ENCODE measurements around the gene GNAI1.

GNAI1 gene

GRCh38 chr7:80095545-80095944 is 39.1 kb upstream of the GNAI1 start:
- no peak overlapping the region for H3K4me3 ChIP-seq (ENCODE audit: low read length)
- DNase-seq (ENCODE audit: low read depth) = no peak
- TF ChIP-seq CTCF (conservative IDR thresholded peaks at IDR 0.05; ENCODE audit: low read depth, low read length) = peak; percentile 45

GRCh38 chr7:80097756-80098155 is 36.9 kb upstream of the GNAI1 start:
- TF ChIP-seq CTCF (conservative IDR thresholded peaks at IDR 0.05; ENCODE audit: low read depth, low read length) = no peak
- H3K4me3 ChIP-seq (ENCODE audit: low read length) = no peak overlapping the region
- DNase-seq (ENCODE audit: low read depth) = no peak

GRCh38 chr7:80098795-80099194 is 35.8 kb upstream of the GNAI1 start:
- no peak for DNase-seq (ENCODE audit: low read depth)
- TF ChIP-seq CTCF (conservative IDR thresholded peaks at IDR 0.05; ENCODE audit: low read depth, low read length) = peak; percentile 37

GRCh38 chr7:80100254-80100653 is 34.4 kb upstream of the GNAI1 start:
- no peak for DNase-seq (ENCODE audit: low read depth)
- no peak for TF ChIP-seq CTCF (conservative IDR thresholded peaks at IDR 0.05; ENCODE audit: low read depth, low read length)
- H3K4me3 ChIP-seq (ENCODE audit: low read length) = no peak overlapping the region

More at GRCh38 chr7:80098795-80099194, 35.8 kb upstream of the GNAI1 start:
- no peak overlapping the region for H3K4me3 ChIP-seq (ENCODE audit: low read length)

GRCh38 chr7:80105701-80106408 is 28.8 kb upstream of the GNAI1 start:
- no peak overlapping the region for H3K4me3 ChIP-seq (ENCODE audit: low read length)
- DNase-seq (ENCODE audit: low read depth) = no peak

GRCh38 chr7:80106498-80107113 is 28.0 kb upstream of the GNAI1 start:
- DNase-seq (ENCODE audit: low read depth) = no peak
- TF ChIP-seq CTCF (conservative IDR thresholded peaks at IDR 0.05; ENCODE audit: low read depth, low read length) = no peak

More at GRCh38 chr7:80105701-80106408, 28.8 kb upstream of the GNAI1 start:
- no peak for TF ChIP-seq CTCF (conservative IDR thresholded peaks at IDR 0.05; ENCODE audit: low read depth, low read length)

GRCh38 chr7:80107278-80107677 is 27.4 kb upstream of the GNAI1 start:
- no peak for DNase-seq (ENCODE audit: low read depth)
- no peak for TF ChIP-seq CTCF (conservative IDR thresholded peaks at IDR 0.05; ENCODE audit: low read depth, low read length)
- no peak overlapping the region for H3K4me3 ChIP-seq (ENCODE audit: low read length)

More at GRCh38 chr7:80106498-80107113, 28.0 kb upstream of the GNAI1 start:
- H3K4me3 ChIP-seq (ENCODE audit: low read length) = no peak overlapping the region
